GM19099 (cell line): ENCODE data around the gene ILKAP.

ENCODE experiments used
- POLR2A ChIP-seq: IDR thresholded peaks from 3 replicates; pipeline ENCODE4 v1.6.1; 2011; ENCODE audit warnings: low read depth; ENCODE audit not compliant: insufficient read length; ENCODE audit errors: extremely low read depth

The ILKAP gene

GRCh38 chr2:238123218-238123971 is 80.1 kb downstream of the ILKAP start:
- no peak for TF ChIP-seq POLR2A

DNA sequence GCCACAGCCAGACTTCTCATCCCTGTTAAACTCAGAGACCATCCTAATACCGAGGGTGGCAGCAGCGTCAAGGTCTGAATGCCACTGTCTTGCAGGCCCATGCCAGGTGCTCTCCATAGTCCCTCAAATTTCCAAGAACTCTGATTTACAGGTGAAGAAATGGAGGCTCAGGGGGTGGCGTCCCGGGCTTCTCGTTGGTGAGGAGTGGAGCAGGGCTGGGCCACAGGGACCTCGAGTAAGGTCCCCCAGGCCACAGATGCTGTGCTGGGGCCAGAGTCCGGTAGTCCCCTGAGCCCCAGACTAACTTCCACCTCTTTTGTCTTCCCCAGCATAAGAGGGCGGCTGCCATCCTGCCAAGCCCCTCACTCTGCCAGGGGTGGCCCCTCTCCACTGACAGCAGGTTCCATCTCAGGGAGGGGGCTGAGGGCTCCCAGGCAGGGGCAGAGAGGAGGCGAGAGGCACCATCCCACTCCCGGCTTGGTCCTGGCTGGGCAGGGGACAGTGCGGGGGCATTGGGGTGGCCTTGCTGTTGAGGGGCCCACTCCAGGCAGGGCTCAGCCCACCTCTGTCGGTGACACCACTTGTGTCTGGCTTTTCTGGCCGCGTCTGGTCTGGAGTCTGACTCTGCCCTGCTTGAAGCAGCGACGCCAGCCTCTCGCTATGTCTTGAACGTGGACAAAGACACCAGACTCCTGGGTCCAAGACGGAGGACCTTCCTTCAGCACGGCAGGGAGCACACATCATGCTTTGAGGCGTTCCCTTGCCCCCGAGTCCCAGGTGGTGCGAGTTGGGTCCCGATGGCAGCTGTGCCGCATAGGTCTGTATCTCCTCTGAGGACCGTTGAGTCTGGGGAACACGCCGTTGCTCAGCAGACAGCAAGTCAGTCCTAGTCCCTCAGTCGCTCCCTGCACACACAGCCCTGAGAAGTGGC is 80.9 kb downstream of the ILKAP start:
- no peak for TF ChIP-seq POLR2A

DNA sequence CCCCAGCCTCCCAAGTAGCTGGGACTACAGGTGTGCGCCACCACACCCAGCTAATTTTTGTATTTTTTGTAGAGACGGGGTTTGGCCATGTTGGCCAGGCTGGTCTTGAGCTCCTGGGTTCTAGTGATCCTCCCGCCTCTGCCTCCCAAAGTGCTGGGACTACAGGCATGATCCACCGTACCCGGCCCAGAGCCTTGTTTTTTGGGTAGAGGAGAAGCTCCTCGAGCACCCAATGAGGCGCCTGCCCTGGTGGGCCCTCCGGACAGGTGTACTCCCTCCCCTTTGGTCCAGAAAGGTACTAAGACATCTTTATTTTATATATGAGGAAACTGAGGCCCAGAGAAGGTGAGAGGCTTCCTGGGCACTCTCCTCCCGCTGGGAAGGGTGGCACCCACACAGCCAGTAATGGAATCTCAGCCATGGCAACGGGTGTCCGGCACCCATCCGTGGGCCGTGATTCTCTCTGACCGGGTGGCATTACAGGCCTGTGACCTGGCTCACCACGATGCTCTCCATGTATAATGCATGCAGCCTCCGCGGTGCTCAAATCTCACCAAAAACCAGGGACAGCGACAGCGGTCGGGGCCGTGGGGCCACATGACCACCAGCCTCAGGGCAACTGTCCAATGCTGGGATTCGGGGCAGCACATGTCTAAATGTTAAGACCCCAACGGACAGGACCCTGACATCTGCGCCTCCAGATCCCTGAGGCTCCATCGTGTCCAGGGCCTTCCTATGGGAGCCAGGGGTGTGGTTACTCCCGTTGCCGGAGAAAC is 81.8 kb downstream of the ILKAP start:
- TF ChIP-seq POLR2A, result no peak

DNA sequence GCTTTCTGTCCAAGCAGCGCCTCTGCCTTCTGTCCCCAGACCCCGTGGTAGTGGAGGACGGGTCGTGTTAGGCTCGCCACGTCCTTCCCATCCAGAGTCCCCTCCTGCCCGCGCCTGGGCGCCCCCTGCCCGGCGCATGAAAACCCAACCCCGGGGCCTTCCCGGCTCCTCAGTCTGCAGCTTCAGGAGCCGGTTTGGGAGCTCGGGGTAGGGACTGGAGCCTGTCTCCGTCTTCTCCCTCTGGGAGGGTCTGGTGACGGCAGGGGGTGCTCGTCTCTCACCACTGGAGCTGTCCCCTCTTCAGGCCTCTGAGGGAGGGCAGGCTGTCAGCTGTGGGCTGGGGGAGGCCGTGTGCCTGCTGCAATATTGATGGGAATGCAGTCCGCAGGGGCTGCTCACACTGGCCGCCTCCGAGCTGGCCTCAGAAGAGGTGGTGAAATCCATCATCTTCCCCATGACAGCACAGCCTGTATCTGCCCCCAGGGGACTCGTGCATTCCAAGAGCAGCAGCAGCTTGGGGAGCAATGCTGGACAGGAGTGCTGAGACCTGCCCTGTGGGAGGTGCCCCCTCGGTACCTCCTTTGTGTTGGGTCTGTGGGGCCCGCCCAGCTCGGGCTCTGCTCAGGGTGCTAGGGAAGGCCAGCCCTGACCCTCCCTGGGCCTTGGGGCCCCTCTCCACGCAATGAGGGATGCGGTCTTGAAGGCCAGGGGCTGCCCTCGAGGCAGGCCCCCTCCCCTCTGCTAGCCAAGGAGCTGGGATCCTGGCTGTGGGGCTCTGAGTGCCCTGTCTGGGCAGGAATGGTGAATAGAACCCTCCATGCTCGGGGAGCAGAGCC is 82.8 kb downstream of the ILKAP start:
- TF ChIP-seq POLR2A, result no peak
